Measurements from ENCODE around the gene EPHA7. TPM values are rescaled to one million over a fixed set of nuclear protein-coding genes. Genes with fewer than 3 reads are reported as not detected.

EPHA7 gene
- total RNA-seq, 2 experiments from 2014 or later: not detected

DNA sequence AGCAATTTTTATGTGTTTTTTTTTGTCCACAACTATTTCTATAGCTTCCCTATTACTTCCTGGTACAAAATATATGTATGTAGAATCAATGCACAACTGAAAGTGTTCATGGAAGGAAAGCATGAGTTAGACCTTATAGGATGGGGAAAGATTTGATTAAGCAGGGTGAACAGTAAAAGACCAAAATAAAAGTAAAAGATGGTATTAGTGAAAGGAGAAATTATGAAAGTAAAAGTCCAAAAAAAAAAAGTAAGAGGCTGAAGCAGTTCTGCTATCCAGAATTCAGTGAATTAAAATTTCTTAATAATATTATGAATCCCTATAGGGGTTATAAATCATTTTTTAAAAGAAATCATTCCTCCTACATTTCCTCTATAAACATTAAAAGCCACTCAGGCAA is 114.3 kb downstream of the EPHA7 start:
- ChIA-PET CTCF (no interaction called here), POLR2A (no interaction called here)
- DNase-seq (no peak), ATAC-seq (no peak)
- Mint-ChIP-seq H3K4me1 (ENCODE audit: low read depth) (no peaks in the 10 kb centered on the region), H3K36me3 (ENCODE audit: low read depth) (no peaks in the 10 kb centered on the region), H3K27me3 (no peaks in the 10 kb centered on the region), H3K9me3 (no peaks in the 10 kb centered on the region), H3K4me3 (no peak overlapping the region), H3K27ac (no peak overlapping the region)
- intact Hi-C loops (cut with micrococcal nuclease): no loop called here
- TF ChIP-seq, protein P1, sequence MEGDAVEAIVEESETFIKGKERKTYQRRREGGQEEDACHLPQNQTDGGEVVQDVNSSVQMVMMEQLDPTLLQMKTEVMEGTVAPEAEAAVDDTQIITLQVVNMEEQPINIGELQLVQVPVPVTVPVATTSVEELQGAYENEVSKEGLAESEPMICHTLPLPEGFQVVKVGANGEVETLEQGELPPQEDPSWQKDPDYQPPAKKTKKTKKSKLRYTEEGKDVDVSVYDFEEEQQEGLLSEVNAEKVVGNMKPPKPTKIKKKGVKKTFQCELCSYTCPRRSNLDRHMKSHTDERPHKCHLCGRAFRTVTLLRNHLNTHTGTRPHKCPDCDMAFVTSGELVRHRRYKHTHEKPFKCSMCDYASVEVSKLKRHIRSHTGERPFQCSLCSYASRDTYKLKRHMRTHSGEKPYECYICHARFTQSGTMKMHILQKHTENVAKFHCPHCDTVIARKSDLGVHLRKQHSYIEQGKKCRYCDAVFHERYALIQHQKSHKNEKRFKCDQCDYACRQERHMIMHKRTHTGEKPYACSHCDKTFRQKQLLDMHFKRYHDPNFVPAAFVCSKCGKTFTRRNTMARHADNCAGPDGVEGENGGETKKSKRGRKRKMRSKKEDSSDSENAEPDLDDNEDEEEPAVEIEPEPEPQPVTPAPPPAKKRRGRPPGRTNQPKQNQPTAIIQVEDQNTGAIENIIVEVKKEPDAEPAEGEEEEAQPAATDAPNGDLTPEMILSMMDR (IDR thresholded peaks at IDR 0.05): no peak

GRCh38 chr6:93304505-93304904 is 114.9 kb downstream of the EPHA7 start:
- no peak overlapping the region for H3K27ac Mint-ChIP-seq
- no peaks in the 10 kb centered on the region for H3K4me1 Mint-ChIP-seq (ENCODE audit: low read depth)
- no peaks in the 10 kb centered on the region for H3K27me3 Mint-ChIP-seq
- H3K9me3 Mint-ChIP-seq: peaks cover 4% of the 10 kb centered on the region
- no peak overlapping the region for H3K4me3 Mint-ChIP-seq
- no peaks in the 10 kb centered on the region for H3K36me3 Mint-ChIP-seq (ENCODE audit: low read depth)
- ChIA-PET CTCF (no interaction called here), POLR2A (no interaction called here)
- intact Hi-C loops (cut with micrococcal nuclease): no loop called here
- ATAC-seq: no peak
- DNase-seq: no peak
- TF ChIP-seq, protein P1 (IDR thresholded peaks at IDR 0.05): no peak

DNA sequence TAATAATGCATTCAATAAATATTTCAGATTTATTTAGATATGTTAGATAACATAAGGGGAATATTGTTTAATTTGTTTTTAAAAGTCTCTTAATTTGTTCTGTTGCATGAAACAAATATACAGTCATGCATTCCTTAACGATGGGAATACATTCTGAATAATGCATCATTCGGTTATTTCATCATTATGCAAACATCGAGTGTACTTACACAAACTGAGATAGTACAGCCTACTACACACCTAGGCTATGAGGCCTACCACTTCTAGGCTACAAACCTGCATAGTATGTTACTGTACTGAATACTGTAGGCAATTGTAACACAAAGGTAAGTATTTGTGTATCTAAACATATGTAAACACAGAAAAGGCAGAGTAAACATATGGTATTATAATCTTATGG is 118.7 kb downstream of the EPHA7 start:
- ATAC-seq: no peak
- H3K27ac Mint-ChIP-seq: no peak overlapping the region
- POLR2A ChIA-PET: no interaction called here
- intact Hi-C loops (cut with micrococcal nuclease): no loop called here
- H3K4me1 Mint-ChIP-seq (ENCODE audit: low read depth): no peaks in the 10 kb centered on the region
- no peaks in the 10 kb centered on the region for H3K36me3 Mint-ChIP-seq (ENCODE audit: low read depth)
- CTCF ChIA-PET: no interaction called here
- H3K9me3 Mint-ChIP-seq: peaks cover 7% of the 10 kb centered on the region
- no peaks in the 10 kb centered on the region for H3K27me3 Mint-ChIP-seq
- TF ChIP-seq, protein P1 (IDR thresholded peaks at IDR 0.05): no peak
- DNase-seq: no peak
- H3K4me3 Mint-ChIP-seq: no peak overlapping the region

GRCh38 chr6:93299622-93300021 is 119.7 kb downstream of the EPHA7 start:
- ChIA-PET POLR2A (no interaction called here), CTCF (no interaction called here)
- ATAC-seq (no peak), DNase-seq (no peak)
- no peak overlapping the region for H3K4me3 Mint-ChIP-seq
- TF ChIP-seq, protein P1 (IDR thresholded peaks at IDR 0.05): no peak
- H3K36me3 Mint-ChIP-seq (ENCODE audit: low read depth): no peaks in the 10 kb centered on the region
- no peak overlapping the region for H3K27ac Mint-ChIP-seq
- peaks cover 7% of the 10 kb centered on the region for H3K9me3 Mint-ChIP-seq
- H3K27me3 Mint-ChIP-seq: no peaks in the 10 kb centered on the region
- no peaks in the 10 kb centered on the region for H3K4me1 Mint-ChIP-seq (ENCODE audit: low read depth)
- intact Hi-C loops (cut with micrococcal nuclease): no loop called here

DNA sequence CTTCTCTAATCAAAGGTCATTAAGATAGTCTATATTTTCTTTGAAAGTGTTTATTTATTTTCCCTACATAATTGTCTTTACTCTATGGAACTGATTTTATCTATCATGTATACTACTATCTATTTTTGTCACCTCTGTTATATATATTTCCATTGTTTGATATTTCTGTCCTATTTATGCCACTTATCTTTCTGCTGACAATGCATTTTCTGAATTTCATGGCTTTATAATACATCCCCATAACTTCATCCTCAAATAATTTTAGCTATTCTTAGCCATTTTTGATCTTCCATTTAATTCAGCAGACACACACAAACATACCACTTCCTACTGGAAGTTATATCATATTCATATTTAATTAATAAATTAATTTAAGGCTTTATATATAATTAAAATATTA is 123.7 kb downstream of the EPHA7 start:
- H3K27ac Mint-ChIP-seq: no peak overlapping the region
- TF ChIP-seq, protein P1 (IDR thresholded peaks at IDR 0.05): no peak
- ChIA-PET CTCF (no interaction called here), POLR2A (no interaction called here)
- no peaks in the 10 kb centered on the region for H3K27me3 Mint-ChIP-seq
- ATAC-seq: no peak
- no peak overlapping the region for H3K4me3 Mint-ChIP-seq
- H3K9me3 Mint-ChIP-seq: peaks cover 7% of the 10 kb centered on the region
- intact Hi-C loops (cut with micrococcal nuclease): no loop called here
- DNase-seq: no peak
- no peaks in the 10 kb centered on the region for H3K4me1 Mint-ChIP-seq (ENCODE audit: low read depth)
- no peaks in the 10 kb centered on the region for H3K36me3 Mint-ChIP-seq (ENCODE audit: low read depth)
